Endothelial cell of umbilical vein (primary cell): ENCODE results near the gene NRDC. TPM values are rescaled to one million over a fixed set of nuclear protein-coding genes. Genes with fewer than 3 reads are reported as not detected.
A peak's percentile ranks its signal among the peaks of the same experiment; 100 is the strongest.

Experiments
- BruUV-seq: library from RNA; stranded (reverse); fragments of 400-500 nt; replicated peaks from 2 replicates; lab custom pipeline; 2021; lab: Mats Ljungman, UMichigan
- CTCF ChIA-PET: fragments of 300-600, 350-600 bp; sonication (Branson Sonifier 250); formaldehyde crosslinking; loops from one replicate; lab custom pipeline; 2021; ENCODE audit warnings: antibody characterized with exemption, inconsistent platforms; lab: Charles Lee
- POLR2A ChIA-PET: fragments of 300-600, 350-600 bp; sonication (Branson Sonifier 250); formaldehyde crosslinking; loops from one replicate; lab custom pipeline; 2021; ENCODE audit warnings: antibody characterized with exemption, inconsistent platforms; lab: Charles Lee
- DNase-seq: peaks from one replicate; pipeline ENCODE4 v3.0.0-alpha.2; 2011; ENCODE audit warnings: low read depth, low spot score
- FAIRE-seq: peaks from 2 replicates; lab custom pipeline; 2011; peaks lifted over from hg19 to GRCh38; lab: Jason Lieb, UNC
- H2AFZ ChIP-seq: 2 replicates; pipeline ENCODE4 v1.6.0; 2012; ENCODE audit warnings: low read depth, low read length, control low read depth, inconsistent platforms
- H3K27ac ChIP-seq: 2 replicates; pipeline ENCODE4 v1.5.1; 2011; ENCODE audit warnings: low read depth, mild to moderate bottlenecking, control low read depth, low read length, moderate library complexity; ENCODE audit not compliant: insufficient read depth
- H3K27me3 ChIP-seq, 2 experiments: 2 replicates each; pipeline versions ENCODE4 v1.6.0 to v1.6.1; 2011; ENCODE audit warnings: low read length in 2 of 2, mixed read lengths in 1 of 2; ENCODE audit not compliant: control insufficient read depth in 2 of 2, insufficient read depth in 2 of 2
- H3K36me3 ChIP-seq, 2 experiments: 2 replicates in 1 of 2; 3 replicates in 1 of 2; pipeline ENCODE4 v1.5.1; 2011; ENCODE audit warnings: low read length in 2 of 2, mild to moderate bottlenecking in 1 of 2, moderate library complexity in 1 of 2; ENCODE audit not compliant: control insufficient read depth in 2 of 2, insufficient read depth in 2 of 2; ENCODE audit errors: extremely low read depth in 1 of 2
- H3K4me1 ChIP-seq: 3 replicates; pipeline ENCODE4 v1.5.1; 2011; ENCODE audit warnings: mild to moderate bottlenecking, low read length; ENCODE audit not compliant: control insufficient read depth, insufficient read depth; ENCODE audit errors: extremely low read depth
- H3K4me2 ChIP-seq: 2 replicates; pipeline ENCODE4 v1.6.1; 2011; ENCODE audit warnings: low read length, control low read depth, mixed read lengths; ENCODE audit not compliant: insufficient read depth
- H3K4me3 ChIP-seq, 3 experiments: fragments of 200-600 bp in 1 of 3; sonication (generic), shearing (Covaris generic) in 1 of 3; replicated peaks in 1 of 3; 2 replicates each; pipeline ENCODE4 v1.5.1; 2011 to 2016; ENCODE audit warnings: control low read depth in 3 of 3, low read length in 3 of 3, mild to moderate bottlenecking in 2 of 3, inconsistent platforms in 1 of 3, low read depth in 1 of 3, moderate library complexity in 1 of 3; ENCODE audit not compliant: insufficient read depth in 1 of 3
- H3K79me2 ChIP-seq: 2 replicates; pipeline ENCODE4 v1.6.0; 2012; ENCODE audit warnings: low read length, inconsistent platforms; ENCODE audit not compliant: control insufficient read depth, insufficient read depth
- H3K9ac ChIP-seq: replicated peaks from 2 replicates; pipeline ENCODE3; 2011; ENCODE audit warnings: low read length, control low read depth; ENCODE audit not compliant: insufficient read depth; ENCODE audit errors: extremely low read depth
- H3K9me1 ChIP-seq: replicated peaks from 3 replicates; pipeline ENCODE4 v1.6.0; 2011; ENCODE audit warnings: mild to moderate bottlenecking, low read length; ENCODE audit not compliant: control insufficient read depth, insufficient read depth; ENCODE audit errors: extremely low read depth
- H3K9me3 ChIP-seq: replicated peaks from 2 replicates; pipeline ENCODE4 v1.5.1; 2012; ENCODE audit warnings: low read length, inconsistent platforms; ENCODE audit not compliant: control insufficient read depth, insufficient read depth
- H4K20me1 ChIP-seq: replicated peaks from 2 replicates; pipeline ENCODE3; 2011; ENCODE audit warnings: mild to moderate bottlenecking, low read length; ENCODE audit not compliant: control insufficient read depth, insufficient read depth; ENCODE audit errors: extremely low read depth
- CTCF ChIP-seq, 2 donors: IDR thresholded peaks; 1 replicate in 1 of 2; 2 replicates in 1 of 2; pipeline ENCODE4 v1.5.1; 2011; ENCODE audit warnings: low read length in 2 of 2, mild to moderate bottlenecking in 2 of 2, moderate library complexity in 2 of 2, control low read depth in 1 of 2, inconsistent platforms in 1 of 2, low read depth in 1 of 2; ENCODE audit not compliant: insufficient read depth in 1 of 2; ENCODE audit errors: extremely low read depth in 1 of 2
- EZH2 ChIP-seq: IDR thresholded peaks from 2 replicates; pipeline ENCODE4 v1.6.1; 2012; ENCODE audit warnings: borderline replicate concordance, low read depth, mild to moderate bottlenecking, moderate library complexity, low read length, inconsistent platforms; ENCODE audit not compliant: severe bottlenecking
- FOS ChIP-seq: IDR thresholded peaks from 2 replicates; pipeline ENCODE4 v1.6.1; 2011; ENCODE audit warnings: mild to moderate bottlenecking, low read length, moderate library complexity, borderline replicate concordance; ENCODE audit not compliant: insufficient read depth
- GATA2 ChIP-seq: IDR thresholded peaks from 2 replicates; pipeline ENCODE4 v1.7.0; 2011; ENCODE audit warnings: low read depth, mild to moderate bottlenecking, moderate library complexity, mixed read lengths, low read length; ENCODE audit not compliant: insufficient read length, insufficient read depth
- JUN ChIP-seq: IDR thresholded peaks from 2 replicates; pipeline ENCODE4 v1.6.1; 2011; ENCODE audit warnings: borderline replicate concordance, low read depth; ENCODE audit not compliant: insufficient read length, insufficient read depth
- MAX ChIP-seq: IDR thresholded peaks from 2 replicates; pipeline ENCODE4 v1.6.1; 2011; ENCODE audit not compliant: insufficient read depth, insufficient read length
- MYC ChIP-seq: IDR thresholded peaks from one replicate; pipeline ENCODE4 v1.6.1; 2011; ENCODE audit warnings: mild to moderate bottlenecking, low read depth, low read length
- POLR2A ChIP-seq: IDR thresholded peaks from 2 replicates; pipeline ENCODE4 v1.6.1; 2012; ENCODE audit warnings: low read depth, mild to moderate bottlenecking, control low read depth, low read length
- POLR2AphosphoS5 ChIP-seq: IDR thresholded peaks from 2 replicates; pipeline ENCODE4 v1.6.1; 2012; ENCODE audit warnings: low read depth, mild to moderate bottlenecking, control low read depth, low read length, moderate library complexity; ENCODE audit not compliant: insufficient read depth
- dilution Hi-C: fragments of 300-500 bp; cut with MboI; formaldehyde crosslinking; loops from one replicate; pipeline ENCODE4 v1.15.0; 2019; ENCODE audit warnings: low sequenced_read_pairs; ENCODE audit not compliant: extremely low pct_ligation_motif_present
- intact Hi-C: fragments of 100-400 bp; cut with micrococcal nuclease; formaldehyde crosslinking; loops from one replicate; pipeline ENCODE4 v1.10.0; 2022
- polyA plus RNA-seq, 4 experiments: library from polyadenylated mRNA; depleted of rRNA in 3 of 4; stranded (reverse) in 3 of 4; unstranded in 1 of 4; fragments of >200 nt; gene quantifications; 2 replicates each; pipeline versions ENCODE4 v1.2.1 to v1.2.3, GENCODE V29; 2011 to 2012; ENCODE audit warnings: missing spikeins in 1 of 4
- total RNA-seq: library from RNA; stranded (reverse); gene quantifications from 2 replicates; pipeline ENCODE4 v1.2.3, GENCODE V29; 2021

The NRDC gene
- total and polyA plus RNA-seq, 2 donors (not counting 3 experiments of a cell fraction or from before 2014, with no cell fraction given) = 41.8 to 146 TPM

- POLR2A ChIA-PET = no interaction called here
- dilution Hi-C loops (no loop called here), intact Hi-C loops (loop anchor here (5.0 to 10.0 kb wide), 3 partner anchors 226 to 798 kb away; partner anchors contain the start of gene COA7)
- no peaks in the 10 kb centered on the region for H3K9me1 ChIP-seq
- no peaks in the 10 kb centered on the region for H3K27me3 ChIP-seq
- no peak overlapping the region for H3K4me3 ChIP-seq
- DNase-seq (no peak), FAIRE-seq (no peak)
- TF ChIP-seq POLR2AphosphoS5 (no peak), GATA2 (no peak), CTCF (IDR thresholded peaks at IDR 0.05; ENCODE audit: extremely low read depth in 1 of 2, insufficient read depth in 1 of 2, low read depth in 1 of 2, low read length in 2 of 2) (no peak), MYC (no peak), EZH2 (no peak), MAX (no peak), POLR2A (no peak), JUN (no peak), FOS (no peak)
- H3K27ac ChIP-seq = peak overlapping the region; percentile 93
- no peak overlapping the region for H3K9ac ChIP-seq
- no peak overlapping the region for H2AFZ ChIP-seq
- no TSS peak for BruUV-seq
- H3K4me2 ChIP-seq = no peak overlapping the region
- CTCF ChIA-PET = interaction anchor here (1.5 to 3.9 kb wide), 5 partner anchors 15 to 102 kb away, joined by 5 to 66 read pairs (median 31); no protein-coding TSS in a partner anchor
- no peaks in the 10 kb centered on the region for H3K36me3 ChIP-seq
- H3K9me3 ChIP-seq = no peaks in the 10 kb centered on the region
- no peaks in the 10 kb centered on the region for H4K20me1 ChIP-seq
- no peaks in the 10 kb centered on the region for H3K79me2 ChIP-seq
- H3K4me1 ChIP-seq = peaks cover 23% of the 10 kb centered on the region
These were observed 20.5 kb upstream of the NRDC start for GRCh38 chr1:51899022-51899421.
